A172 (cell line): ENCODE results near the gene PCDHGC5. TPM values are rescaled to one million over a fixed set of nuclear protein-coding genes. Genes with fewer than 3 reads are reported as not detected.

Experiments
- DNase-seq: peaks from one replicate; pipeline ENCODE4 v3.0.0-alpha.2; 2015; ENCODE audit warnings: low spot score
- total RNA-seq: library from RNA; depleted of rRNA; stranded (reverse); fragments of >200 nt; shearing (Covaris generic); gene quantifications from 2 replicates; pipeline ENCODE4 v1.2.3, GENCODE V29; 2014; rRNA removed

The PCDHGC5 gene
- 1.1 and 3.7 TPM in 2 replicates for total RNA-seq

DNA sequence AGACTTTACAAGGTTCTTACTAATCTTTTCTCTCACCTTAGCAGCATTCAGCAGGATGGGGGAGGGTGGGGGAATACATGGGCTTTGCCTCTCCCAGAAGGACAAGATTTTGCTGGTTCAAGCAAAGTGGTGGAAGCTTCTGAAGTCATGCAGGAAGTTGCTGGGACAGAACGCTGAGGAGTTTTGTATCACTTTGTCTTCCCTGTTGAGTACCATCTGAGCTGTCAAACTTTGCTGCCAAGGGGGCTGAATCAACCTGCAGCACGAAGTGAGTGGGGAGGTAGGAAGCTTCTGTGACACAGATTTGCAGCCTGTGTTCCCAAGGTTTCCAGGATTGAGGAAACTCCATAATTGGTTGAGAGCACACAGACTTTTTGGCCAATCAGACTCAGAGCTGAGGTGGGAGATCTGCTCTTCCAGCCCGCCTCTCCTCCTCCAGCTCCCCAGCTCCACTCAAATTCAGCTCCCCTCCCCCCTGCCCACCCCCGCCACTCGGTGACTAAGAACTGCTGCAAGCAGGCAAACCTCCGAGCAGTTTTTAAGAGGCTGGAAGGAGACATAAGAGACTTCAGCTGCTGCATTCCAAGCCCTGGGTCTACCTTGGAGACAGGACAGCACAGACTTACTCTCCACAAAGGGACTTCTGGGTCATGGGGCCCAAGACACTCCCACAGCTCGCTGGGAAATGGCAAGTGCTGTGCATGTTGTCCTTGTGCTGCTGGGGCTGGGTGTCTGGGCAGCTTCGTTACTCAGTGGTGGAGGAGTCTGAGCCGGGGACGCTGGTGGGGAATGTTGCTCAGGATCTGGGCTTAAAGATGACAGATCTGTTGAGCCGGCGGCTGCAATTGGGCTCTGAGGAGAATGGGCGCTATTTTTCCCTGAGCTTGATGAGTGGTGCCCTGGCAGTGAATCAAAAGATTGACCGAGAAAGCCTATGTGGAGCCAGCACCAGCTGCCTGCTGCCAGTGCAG is at the start of gene PCDHGC5:
PCDHGC5 (plus strand) TSS at position 491 of the 971 bp plus-strand sequence; CDS start at position 651, 160 bp downstream.
- peak; percentile 67 for DNase-seq

DNA sequence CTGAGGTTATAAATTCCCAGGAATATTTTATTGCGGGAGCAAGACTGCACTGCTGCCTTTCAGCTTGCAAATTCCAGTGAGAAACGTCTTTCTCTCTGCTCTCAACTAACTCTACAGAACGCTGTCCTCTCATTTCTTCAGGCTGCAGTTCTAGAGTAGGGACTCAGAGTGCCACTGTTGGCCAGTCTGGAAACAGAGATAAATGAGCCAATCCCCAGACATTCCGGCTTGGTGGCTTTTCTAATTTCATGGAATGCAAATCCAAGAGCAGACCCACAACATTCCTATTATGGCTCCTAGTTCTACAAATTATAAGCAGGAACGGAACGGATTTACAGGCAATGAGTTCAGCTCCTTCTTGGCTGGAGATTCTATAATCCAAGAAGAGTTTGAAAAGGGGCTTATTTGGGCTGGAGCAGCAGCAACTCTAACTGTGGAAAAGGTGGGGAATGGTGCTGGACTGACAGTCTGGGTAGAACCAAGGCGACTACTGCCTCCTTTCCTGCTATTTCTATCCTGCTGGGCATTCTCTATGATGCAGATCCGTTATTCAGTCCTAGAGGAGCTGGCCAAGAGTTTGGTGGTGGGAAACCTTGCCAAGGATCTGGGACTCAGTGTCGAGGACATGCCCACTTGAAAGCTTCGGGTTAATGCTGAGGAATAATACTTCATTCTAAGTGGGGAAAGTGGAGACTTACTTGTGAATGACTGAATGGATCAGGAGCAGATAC is 49.3 kb upstream of the PCDHGC5 start:
- DNase-seq, result no peak

DNA sequence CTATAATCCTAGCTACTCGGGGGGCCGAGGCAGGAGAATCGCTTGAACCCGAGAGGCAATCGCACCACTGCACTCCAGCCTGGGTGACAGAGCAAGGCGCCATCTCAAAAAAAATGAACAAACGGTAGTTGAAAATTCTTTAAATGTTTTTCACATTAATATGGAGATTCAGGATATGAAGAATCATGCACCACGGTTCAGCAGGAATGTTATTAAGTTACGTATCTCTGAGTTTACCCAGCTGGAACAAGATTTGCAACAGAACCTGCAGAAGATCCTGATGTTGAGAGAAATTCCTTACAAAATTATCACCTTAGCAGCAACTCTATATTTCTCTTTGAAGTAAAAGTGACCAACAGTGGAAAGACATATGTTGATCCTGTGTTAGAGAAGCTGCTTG is 48.5 kb upstream of the PCDHGC5 start:
- DNase-seq, result no peak

DNA sequence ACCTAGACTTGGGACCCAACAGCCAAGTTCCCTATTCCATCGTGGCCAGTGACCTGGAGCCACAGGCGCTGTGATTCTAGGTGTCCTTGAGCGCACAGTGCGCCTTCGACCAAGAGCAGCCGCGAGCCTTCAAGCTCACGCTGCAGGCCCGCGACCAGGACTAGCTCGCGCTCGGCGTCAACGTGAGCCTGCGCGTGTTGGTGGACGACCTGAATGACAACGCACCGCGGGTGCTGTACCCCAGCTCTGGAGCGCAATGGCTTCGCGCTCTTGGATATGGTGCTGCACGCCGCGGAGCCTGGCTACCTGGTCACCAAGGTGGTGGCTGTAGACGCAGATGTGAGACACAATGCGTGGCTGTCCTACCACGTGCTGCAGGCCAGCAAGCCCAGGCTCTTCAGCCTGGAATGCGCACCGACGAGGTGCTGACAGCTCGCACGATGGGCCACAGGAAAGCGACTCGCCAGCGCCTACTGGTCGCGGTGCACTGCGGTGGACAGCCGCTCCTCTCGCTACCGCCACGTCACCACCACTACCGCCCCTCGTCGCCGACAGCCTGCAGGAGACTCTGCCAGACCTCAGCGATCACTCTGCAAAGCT is 47.2 kb upstream of the PCDHGC5 start:
- no peak for DNase-seq

DNA sequence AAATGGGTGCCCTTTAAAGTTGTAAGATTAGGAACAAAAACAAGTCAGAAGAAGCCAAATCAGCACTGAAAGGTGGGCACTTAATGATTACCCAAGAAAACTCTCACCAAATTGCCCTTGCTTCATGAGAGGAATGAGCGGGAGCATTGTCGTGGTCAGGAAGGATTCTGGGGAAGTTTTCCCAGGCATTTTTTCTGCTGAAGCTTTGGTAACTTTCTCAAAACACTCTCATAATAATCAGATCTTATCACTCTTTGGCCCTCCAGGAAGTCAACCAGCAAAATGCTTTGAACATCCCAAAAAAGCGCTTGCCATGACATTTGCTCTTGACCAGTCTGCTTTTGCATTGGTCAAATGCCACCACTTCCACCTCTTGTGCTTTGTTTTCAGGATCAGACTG is 23.5 kb upstream of the PCDHGC5 start:
- DNase-seq, result no peak

DNA sequence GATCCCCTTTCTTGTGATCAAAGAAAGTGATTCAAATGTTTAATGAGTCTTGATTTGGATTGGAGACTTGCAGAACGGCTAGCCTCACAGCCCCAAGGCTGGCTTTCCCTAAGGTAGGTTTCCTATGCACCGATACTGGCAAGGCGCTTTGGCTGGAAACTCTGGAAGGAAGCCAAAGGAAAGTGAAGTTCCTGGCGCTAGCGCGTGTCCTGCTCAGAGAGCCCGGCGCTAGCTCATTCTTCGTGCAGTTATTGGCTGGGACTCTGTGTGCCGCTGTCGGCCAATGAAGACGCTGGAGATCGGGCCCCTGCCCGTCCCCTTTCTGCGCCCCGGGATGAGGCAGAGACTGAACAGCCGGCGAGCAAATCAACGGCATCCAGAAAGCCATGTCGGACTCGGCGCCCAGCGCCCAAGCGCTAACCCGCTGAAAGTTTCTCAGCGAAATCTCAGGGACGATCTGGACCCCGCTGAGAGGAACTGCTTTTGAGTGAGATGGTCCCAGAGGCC is 13.2 kb upstream of the PCDHGC5 start, which contains the start of gene PCDHGC3:
PCDHGC3 (plus strand) TSS at position 342 of the 507 bp plus-strand sequence; CDS start at position 493, 151 bp downstream.
- peak; percentile 92 for DNase-seq

DNA sequence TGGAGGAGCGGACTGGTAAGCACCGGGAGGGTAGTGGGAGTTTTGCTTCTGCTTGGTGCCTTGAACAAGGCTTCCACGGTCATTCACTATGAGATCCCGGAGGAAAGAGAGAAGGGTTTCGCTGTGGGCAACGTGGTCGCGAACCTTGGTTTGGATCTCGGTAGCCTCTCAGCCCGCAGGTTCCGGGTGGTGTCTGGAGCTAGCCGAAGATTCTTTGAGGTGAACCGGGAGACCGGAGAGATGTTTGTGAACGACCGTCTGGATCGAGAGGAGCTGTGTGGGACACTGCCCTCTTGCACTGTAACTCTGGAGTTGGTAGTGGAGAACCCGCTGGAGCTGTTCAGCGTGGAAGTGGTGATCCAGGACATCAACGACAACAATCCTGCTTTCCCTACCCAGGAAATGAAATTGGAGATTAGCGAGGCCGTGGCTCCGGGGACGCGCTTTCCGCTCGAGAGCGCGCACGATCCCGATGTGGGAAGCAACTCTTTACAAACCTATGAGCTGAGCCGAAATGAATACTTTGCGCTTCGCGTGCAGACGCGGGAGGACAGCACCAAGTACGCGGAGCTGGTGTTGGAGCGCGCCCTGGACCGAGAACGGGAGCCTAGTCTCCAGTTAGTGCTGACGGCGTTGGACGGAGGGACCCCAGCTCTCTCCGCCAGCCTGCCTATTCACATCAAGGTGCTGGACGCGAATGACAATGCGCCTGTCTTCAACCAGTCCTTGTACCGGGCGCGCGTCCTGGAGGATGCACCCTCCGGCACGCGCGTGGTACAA is 12.6 kb upstream of the PCDHGC5 start:
- DNase-seq, result peak; percentile 70

DNA sequence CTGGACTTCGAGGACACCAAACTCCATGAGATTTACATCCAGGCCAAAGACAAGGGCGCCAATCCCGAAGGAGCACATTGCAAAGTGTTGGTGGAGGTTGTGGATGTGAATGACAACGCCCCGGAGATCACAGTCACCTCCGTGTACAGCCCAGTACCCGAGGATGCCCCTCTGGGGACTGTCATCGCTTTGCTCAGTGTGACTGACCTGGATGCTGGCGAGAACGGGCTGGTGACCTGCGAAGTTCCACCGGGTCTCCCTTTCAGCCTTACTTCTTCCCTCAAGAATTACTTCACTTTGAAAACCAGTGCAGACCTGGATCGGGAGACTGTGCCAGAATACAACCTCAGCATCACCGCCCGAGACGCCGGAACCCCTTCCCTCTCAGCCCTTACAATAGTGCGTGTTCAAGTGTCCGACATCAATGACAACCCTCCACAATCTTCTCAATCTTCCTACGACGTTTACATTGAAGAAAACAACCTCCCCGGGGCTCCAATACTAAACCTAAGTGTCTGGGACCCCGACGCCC is 11.8 kb upstream of the PCDHGC5 start:
- no peak for DNase-seq

DNA sequence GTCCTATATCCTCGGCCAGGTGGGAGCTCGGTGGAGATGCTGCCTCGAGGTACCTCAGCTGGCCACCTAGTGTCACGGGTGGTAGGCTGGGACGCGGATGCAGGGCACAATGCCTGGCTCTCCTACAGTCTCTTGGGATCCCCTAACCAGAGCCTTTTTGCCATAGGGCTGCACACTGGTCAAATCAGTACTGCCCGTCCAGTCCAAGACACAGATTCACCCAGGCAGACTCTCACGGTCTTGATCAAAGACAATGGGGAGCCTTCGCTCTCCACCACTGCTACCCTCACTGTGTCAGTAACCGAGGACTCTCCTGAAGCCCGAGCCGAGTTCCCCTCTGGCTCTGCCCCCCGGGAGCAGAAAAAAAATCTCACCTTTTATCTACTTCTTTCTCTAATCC is 11.1 kb upstream of the PCDHGC5 start:
- DNase-seq, result no peak

DNA sequence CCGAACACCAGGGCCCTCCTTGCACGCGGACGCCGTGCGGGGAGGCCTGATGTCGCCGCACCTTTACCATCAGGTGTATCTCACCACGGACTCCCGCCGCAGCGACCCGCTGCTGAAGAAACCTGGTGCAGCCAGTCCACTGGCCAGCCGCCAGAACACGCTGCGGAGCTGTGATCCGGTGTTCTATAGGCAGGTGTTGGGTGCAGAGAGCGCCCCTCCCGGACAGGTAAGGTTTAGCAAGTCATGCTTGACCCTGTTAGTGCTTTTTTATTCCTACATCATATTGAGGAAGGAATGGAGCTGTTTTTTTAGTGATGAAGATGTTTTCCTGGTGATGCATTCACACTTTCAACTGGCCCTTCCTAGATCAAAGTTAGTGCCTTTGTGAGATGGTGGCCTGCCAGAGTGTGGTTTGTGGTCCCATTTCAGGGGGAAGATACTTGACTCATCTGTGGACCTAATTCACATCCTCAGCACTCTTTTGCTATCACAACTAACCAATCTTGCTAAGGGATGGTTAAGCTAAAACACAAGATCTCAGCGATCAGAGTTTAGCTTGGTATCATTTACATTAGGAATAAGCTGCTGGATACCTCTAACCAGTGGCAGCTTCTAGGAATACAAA is 10.4 kb upstream of the PCDHGC5 start:
- no peak for DNase-seq

DNA sequence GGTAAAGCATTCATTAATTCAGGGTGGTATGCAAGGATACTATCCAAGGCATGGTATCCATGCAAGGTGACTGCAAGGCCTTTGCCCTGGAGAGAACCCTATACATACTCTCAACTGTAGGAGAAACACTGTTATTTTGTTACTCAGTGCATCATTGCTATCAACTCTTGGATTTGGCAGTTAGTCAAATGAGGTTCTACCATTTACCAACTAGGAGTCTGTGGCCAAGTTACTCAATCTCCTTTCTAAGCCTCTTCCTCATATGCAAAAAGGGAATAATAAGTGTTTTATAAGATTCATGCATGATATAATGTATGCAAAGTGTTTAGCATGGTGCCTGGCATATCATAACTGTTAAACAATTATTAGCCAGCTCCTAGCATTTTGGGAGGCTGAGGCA is 9.1 kb upstream of the PCDHGC5 start:
- DNase-seq, result no peak

DNA sequence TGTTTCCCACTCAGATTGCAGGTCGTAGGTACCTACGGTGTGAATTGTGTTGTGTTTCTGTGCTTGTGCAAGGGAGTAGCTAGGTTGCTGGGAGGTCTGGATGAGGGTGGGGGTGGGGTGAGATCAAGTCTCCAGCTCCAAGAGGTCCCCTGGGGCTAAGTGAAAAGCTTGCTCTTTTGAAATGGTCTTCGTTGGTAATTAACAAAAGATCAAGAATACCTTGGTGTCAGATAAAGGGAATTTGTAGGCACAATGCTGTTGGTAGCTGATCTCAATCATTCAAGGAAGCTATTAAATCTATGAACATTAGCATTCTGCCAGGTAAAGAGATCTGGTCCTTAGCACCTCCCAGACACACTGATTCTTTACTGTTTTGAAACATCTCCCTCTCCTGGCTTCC is 5.0 kb upstream of the PCDHGC5 start:
- DNase-seq, result no peak

DNA sequence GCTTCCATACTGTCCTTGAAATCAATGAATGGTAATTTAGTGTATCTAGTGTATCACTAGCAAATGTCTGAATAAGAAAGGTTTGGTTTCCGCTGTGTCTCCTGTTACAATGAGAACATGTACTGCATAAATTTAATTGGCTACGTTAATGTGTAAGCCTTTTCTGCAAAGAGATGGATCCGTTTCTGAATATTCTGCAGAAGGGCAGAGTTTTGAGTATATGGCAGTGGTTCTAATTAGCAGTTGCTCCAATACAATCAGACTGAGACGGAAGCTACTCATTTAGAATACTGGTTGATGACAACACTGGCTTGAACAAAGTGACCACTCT is 4.6 kb upstream of the PCDHGC5 start:
- DNase-seq, result no peak

DNA sequence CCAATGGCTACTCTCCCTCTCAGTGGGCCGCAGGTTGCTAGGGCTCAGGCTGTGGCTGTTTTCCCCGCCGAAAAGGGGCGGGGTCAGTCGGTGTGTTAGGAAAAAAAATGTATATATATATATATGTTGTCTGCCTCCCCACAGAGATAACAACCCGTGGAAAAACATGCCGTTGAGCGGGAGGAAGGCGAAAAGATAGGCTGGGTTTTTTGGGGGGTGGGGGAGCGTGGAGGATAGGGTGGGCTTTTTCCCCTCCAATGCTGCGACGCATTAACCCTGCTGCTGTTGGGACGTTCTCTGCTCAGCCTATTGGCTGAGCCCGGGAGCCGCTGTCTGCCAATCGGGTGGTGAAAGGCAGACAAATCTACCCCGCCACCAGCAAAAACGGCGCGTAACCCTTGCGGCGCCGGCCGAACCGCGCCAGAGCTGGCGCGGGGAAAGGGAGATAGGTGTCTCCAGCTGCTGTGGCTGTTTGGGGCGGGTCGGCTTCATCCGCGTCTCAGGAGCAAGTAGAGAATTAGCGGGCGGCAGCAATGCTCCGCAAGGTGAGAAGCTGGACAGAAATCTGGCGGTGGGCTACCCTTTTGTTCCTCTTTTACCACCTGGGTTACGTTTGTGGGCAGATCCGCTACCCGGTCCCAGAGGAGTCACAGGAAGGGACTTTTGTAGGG is 4.1 kb upstream of the PCDHGC5 start, which contains the start of gene PCDHGC4:
PCDHGC4 (plus strand) TSS at position 390 of the 671 bp plus-strand sequence; CDS start at position 534, 144 bp downstream.
- DNase-seq, result no peak

DNA sequence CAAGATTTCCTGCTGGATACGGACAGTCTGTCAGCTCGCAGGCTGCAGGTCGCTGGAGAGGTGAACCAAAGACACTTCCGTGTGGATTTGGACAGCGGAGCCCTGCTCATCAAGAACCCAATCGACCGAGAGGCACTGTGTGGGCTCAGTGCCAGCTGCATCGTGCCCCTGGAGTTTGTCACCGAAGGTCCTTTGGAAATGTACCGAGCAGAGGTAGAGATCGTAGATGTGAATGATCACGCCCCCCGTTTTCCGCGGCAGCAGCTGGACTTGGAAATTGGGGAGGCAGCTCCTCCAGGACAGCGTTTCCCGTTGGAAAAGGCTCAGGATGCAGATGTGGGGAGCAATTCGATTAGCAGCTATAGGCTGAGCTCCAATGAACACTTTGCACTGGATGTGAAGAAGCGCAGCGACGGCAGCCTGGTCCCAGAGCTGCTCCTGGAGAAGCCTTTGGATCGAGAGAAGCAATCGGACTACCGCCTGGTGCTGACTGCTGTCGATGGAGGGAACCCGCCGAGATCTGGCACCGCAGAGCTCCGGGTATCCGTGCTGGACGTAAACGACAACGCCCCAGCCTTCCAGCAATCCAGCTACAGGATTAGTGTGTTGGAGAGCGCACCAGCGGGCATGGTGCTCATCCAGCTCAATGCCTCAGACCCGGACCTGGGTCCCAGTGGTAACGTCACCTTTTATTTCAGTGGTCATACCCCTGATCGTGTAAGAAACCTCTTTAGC is 3.4 kb upstream of the PCDHGC5 start:
- no peak for DNase-seq

DNA sequence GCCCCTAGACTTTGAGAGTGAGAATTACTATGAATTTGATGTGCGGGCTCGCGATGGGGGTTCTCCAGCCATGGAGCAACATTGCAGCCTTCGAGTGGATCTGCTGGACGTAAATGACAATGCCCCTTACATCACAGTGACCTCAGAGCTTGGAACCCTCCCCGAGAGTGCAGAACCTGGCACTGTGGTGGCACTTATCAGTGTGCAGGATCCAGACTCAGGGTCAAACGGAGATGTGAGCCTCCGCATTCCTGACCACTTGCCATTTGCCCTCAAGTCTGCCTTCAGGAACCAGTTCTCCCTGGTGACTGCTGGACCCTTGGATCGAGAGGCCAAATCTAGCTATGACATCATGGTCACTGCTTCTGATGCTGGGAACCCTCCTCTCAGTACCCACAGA is 2.8 kb upstream of the PCDHGC5 start:
- DNase-seq, result no peak

DNA sequence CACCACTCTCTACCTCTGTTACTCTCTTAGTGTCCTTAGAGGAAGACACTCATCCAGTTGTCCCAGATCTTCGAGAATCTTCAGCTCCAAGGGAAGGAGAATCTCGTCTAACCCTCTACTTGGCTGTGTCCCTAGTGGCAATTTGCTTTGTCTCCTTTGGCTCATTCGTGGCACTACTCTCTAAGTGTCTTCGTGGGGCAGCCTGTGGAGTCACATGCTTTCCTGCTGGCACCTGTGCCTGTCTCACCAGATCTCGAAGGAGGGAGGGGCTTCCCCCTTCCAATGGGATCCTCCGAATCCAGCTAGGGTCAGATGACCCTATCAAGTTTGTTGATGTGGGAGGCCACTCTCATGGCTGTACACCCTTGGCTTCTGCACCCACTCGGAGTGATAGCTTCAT is 1.8 kb upstream of the PCDHGC5 start:
- DNase-seq, result no peak

DNA sequence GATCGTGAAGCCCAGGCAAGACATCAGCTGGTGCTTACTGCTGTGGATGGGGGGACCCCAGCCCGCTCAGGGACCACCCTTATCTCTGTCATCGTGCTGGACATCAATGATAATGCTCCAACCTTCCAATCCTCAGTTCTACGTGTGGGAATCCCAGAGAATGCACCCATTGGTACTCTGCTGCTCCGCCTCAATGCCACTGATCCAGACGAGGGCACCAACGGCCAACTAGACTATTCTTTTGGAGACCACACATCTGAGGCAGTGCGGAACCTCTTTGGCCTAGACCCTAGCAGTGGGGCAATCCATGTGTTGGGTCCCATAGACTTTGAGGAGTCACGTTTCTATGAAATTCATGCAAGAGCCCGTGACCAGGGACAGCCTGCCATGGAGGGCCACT is 960 bp downstream of the PCDHGC5 start:
- no peak for DNase-seq

DNA sequence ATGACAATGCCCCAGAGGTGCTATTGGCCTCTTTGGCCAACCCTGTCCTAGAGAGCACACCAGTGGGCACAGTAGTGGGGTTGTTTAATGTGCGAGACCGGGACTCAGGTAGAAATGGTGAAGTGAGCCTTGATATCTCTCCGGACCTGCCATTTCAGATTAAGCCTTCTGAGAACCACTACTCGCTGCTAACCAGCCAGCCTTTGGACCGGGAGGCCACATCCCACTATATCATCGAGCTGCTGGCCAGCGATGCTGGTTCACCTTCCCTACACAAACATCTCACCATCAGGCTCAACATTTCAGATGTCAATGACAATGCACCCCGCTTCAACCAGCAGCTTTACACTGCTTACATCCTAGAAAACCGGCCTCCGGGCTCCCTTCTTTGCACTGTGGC is 1.4 kb downstream of the PCDHGC5 start:
- DNase-seq, result no peak
